Uterus (tissue), 4 donors: ENCODE results near the gene BCDIN3D. TPM values are rescaled to one million over a fixed set of nuclear protein-coding genes. Genes with fewer than 3 reads are reported as not detected.

ENCODE experiments used
- DNase-seq, 2 donors: peaks; one replicate each; pipeline ENCODE4 v3.0.0-alpha.2; 2019 to 2020
- H3K27ac ChIP-seq, 2 donors: fragments of 200-600 bp; sonication (generic); 1 replicate in 1 of 2; 2 replicates in 1 of 2; pipeline ENCODE4 v1.5.1; 2016 to 2018
- H3K27me3 ChIP-seq, 2 donors: fragments of 200-600 bp; sonication (generic); one replicate each; pipeline ENCODE4 v1.5.1; 2018 to 2019; ENCODE audit warnings: control low read depth in 1 of 2
- H3K36me3 ChIP-seq, 2 donors: fragments of 200-600 bp; sonication (generic); one replicate each; pipeline ENCODE4 v1.5.1; 2019; ENCODE audit warnings: control low read depth in 1 of 2
- H3K4me1 ChIP-seq, 2 donors: fragments of 200-600 bp; sonication (generic); one replicate each; pipeline ENCODE4 v1.5.1; 2018 to 2019; ENCODE audit warnings: control low read depth in 1 of 2
- H3K4me3 ChIP-seq, 2 donors: fragments of 200-600 bp; sonication (generic); 1 replicate in 1 of 2; 2 replicates in 1 of 2; pipeline ENCODE4 v1.5.1; 2018 to 2019; ENCODE audit warnings: mild to moderate bottlenecking in 1 of 2
- H3K9me3 ChIP-seq, 2 donors: fragments of 200-600 bp; sonication (generic); one replicate each; pipeline ENCODE4 v1.5.1; 2019; ENCODE audit warnings: control low read depth in 1 of 2
- POLR2A ChIP-seq, 2 donors: fragments of 450-650 bp; IDR thresholded peaks; one replicate each; pipeline ENCODE4 v1.6.1; 2016; ENCODE audit warnings: antibody characterized with exemption in 2 of 2, mild to moderate bottlenecking in 1 of 2, moderate library complexity in 1 of 2
- intact Hi-C: fragments of 100-400 bp; cut with DNase I; formaldehyde crosslinking; loops from one replicate; pipeline ENCODE4 v1.15.1; 2023; ENCODE audit warnings: low total_unique reads
- total RNA-seq, 4 donors: library from RNA; depleted of rRNA in 3 of 4; stranded (reverse); fragments of >200 nt in 3 of 4; gene quantifications; one replicate each; pipeline versions ENCODE4 v1.1.0 to v1.2.4, GENCODE V29; 2014 to 2023
- TF ChIP-seq, protein P1 (sequence below), 4 experiments: fragments of 200-600 bp in 2 of 4; fragments of 450-650 bp in 2 of 4; sonication (generic) in 2 of 4; IDR thresholded peaks; one replicate each; pipeline ENCODE4 v1.5.1; 2016 to 2019; ENCODE audit warnings: antibody characterized with exemption in 4 of 4, mild to moderate bottlenecking in 2 of 4, moderate library complexity in 1 of 4
- donor health status: DM: yes; HTN: yes; CAD: no.

BCDIN3D gene
- total RNA-seq, 4 donors from 2014 or later: 2.1 to 7.2 (median 2.7) TPM

GRCh38 chr12:49843411-49843810, 505 bp upstream of the BCDIN3D start:
- H3K27me3 ChIP-seq: no peaks in the 10 kb centered on the region
- H3K36me3 ChIP-seq: no peaks in the 10 kb centered on the region
- peak overlapping the region; percentile 54 to 60 for H3K4me3 ChIP-seq
- peaks cover 0 to 3% of the 10 kb centered on the region in 2 donors for H3K4me1 ChIP-seq
- H3K9me3 ChIP-seq: no peaks in the 10 kb centered on the region
- TF ChIP-seq, protein P1, sequence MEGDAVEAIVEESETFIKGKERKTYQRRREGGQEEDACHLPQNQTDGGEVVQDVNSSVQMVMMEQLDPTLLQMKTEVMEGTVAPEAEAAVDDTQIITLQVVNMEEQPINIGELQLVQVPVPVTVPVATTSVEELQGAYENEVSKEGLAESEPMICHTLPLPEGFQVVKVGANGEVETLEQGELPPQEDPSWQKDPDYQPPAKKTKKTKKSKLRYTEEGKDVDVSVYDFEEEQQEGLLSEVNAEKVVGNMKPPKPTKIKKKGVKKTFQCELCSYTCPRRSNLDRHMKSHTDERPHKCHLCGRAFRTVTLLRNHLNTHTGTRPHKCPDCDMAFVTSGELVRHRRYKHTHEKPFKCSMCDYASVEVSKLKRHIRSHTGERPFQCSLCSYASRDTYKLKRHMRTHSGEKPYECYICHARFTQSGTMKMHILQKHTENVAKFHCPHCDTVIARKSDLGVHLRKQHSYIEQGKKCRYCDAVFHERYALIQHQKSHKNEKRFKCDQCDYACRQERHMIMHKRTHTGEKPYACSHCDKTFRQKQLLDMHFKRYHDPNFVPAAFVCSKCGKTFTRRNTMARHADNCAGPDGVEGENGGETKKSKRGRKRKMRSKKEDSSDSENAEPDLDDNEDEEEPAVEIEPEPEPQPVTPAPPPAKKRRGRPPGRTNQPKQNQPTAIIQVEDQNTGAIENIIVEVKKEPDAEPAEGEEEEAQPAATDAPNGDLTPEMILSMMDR (IDR thresholded peaks at IDR 0.05): no peak
- no peak for TF ChIP-seq POLR2A (IDR thresholded peaks at IDR 0.05)
- peak overlapping the region; percentile 85 to 88 for H3K27ac ChIP-seq
- intact Hi-C loops: no loop called here
- no peak for DNase-seq

GRCh38 chr12:49838973-49839633, 3.8 kb downstream of the BCDIN3D start:
- no peak for DNase-seq
- H3K27me3 ChIP-seq: no peaks in the 10 kb centered on the region
- intact Hi-C loops: no loop called here
- no peak overlapping the region for H3K27ac ChIP-seq
- no peak for TF ChIP-seq POLR2A (IDR thresholded peaks at IDR 0.05)
- TF ChIP-seq, protein P1 (IDR thresholded peaks at IDR 0.05): peak in 3 of 4 experiments; percentile 17 to 59 (median 30)
- H3K4me1 ChIP-seq: peaks cover 0 to 3% of the 10 kb centered on the region in 2 donors
- H3K36me3 ChIP-seq: no peaks in the 10 kb centered on the region
- H3K4me3 ChIP-seq: no peak overlapping the region
- no peaks in the 10 kb centered on the region for H3K9me3 ChIP-seq

- no peak overlapping the region for H3K4me3 ChIP-seq
- H3K9me3 ChIP-seq: no peaks in the 10 kb centered on the region
- peaks cover 0 to 4% of the 10 kb centered on the region in 2 donors for H3K4me1 ChIP-seq
- H3K27ac ChIP-seq: no peak overlapping the region
- H3K27me3 ChIP-seq: no peaks in the 10 kb centered on the region
- no peaks in the 10 kb centered on the region for H3K36me3 ChIP-seq
- intact Hi-C loops: no loop called here
- no peak for DNase-seq
- TF ChIP-seq POLR2A (IDR thresholded peaks at IDR 0.05): no peak
- TF ChIP-seq, protein P1 (IDR thresholded peaks at IDR 0.05): no peak
These were observed 10.0 kb downstream of the BCDIN3D start for GRCh38 chr12:49832836-49833421.

DNA sequence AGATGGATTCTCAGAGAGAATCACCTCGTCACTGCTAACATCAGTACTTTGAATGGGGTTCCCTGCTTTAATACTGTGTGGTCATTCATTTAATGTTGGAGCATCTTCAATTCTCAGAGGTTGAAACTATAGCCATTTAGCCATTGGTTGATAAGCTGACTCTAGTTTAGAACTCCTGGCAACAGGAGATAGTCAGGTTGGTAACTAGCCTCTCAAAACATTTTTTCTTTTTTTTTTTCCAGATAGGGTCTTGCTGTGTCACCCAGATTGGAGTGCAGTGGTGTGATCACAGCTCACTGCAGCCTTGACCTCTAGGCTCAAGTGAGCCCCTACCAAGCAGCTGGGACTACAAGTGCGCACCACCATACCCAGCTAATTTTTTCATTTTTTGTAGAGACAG, 11.2 kb downstream of the BCDIN3D start:
- Histone ChIP-seq H3K27me3 (no peaks in the 10 kb centered on the region), H3K4me3 (no peak overlapping the region), H3K27ac (no peak overlapping the region), H3K9me3 (no peaks in the 10 kb centered on the region), H3K36me3 (no peaks in the 10 kb centered on the region), H3K4me1 (peaks cover 0 to 4% of the 10 kb centered on the region in 2 donors)
- TF ChIP-seq, protein P1 (IDR thresholded peaks at IDR 0.05): no peak
- TF ChIP-seq POLR2A (IDR thresholded peaks at IDR 0.05): no peak
- no peak for DNase-seq
- intact Hi-C loops: no loop called here
